Spleen (tissue), 7 donors: ENCODE data around the gene ORC1.

Experiments
- POLR2A ChIP-seq, 3 donors: fragments of 450-650 bp; IDR thresholded peaks; one replicate each; pipeline ENCODE4 v1.5.1; 2017; ENCODE audit warnings: antibody characterized with exemption in 3 of 3, mild to moderate bottlenecking in 1 of 3
- POLR2AphosphoS5 ChIP-seq, 3 donors: sonication (generic); formaldehyde crosslinking; IDR thresholded peaks; one replicate each; pipeline ENCODE4 v1.5.1; 2017; ENCODE audit warnings: antibody characterized with exemption in 3 of 3
- TF ChIP-seq, protein P1 (sequence below), 11 experiments: fragments of 200-600 bp in 7 of 11; fragments of 450-650 bp in 4 of 11; sonication (generic) in 4 of 11; IDR thresholded peaks in 8 of 11; conservative IDR thresholded peaks in 3 of 11; 1 replicate in 7 of 11; 2 replicates in 4 of 11; pipeline versions ENCODE4 v1.4.0 to v1.8.0; 2016 to 2021; ENCODE audit warnings: antibody characterized with exemption in 11 of 11, inconsistent platforms in 4 of 11, mild to moderate bottlenecking in 1 of 11
- donor health status: DM: no; HTN: no; CAD: no; lungs with moderate emphysema.
- donor health status: DM: no; HTN: no; CAD: no.
- donor health status: DM: no; HTN: no; CAD: no.

DNA sequence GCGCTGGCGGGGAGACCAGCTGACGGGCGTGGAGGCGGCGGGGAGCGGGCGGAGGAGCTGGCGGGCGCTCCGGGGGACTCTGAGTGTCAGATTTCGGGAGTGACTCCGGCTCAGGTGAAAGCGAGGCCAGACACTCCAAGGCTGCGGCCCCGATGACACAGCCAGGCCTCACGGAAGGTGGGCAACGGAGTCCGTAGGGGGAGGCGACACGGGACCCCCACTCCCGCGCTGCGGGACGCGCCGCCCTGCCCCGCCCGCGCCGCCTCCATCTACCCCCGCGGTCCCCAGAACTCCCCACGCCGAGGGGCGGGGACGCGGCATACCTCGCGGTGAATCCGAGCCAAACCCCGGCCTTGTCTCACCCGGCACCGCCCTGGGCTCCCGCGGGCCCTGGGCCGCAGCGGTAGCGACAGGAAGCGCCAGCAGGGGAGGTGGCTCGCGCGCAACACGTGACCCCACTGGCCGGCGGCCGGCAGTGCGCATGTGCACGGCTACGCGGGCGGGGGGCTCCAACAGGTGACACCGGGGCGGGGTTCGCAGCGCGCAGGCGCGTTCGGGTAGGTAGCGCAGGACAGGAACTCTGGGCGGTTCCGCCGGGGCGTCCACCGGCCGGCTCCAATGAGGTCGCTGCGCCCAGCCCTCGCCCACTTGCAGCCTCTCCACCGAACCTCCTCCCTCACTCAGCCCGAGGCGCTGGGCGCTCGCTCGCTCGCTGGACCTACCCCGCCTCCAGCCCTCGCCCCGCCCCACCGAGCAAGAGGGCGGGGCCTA is 38.3 kb downstream of the ORC1 start, which contains the start of gene CC2D1B:
- TF ChIP-seq, protein P1, sequence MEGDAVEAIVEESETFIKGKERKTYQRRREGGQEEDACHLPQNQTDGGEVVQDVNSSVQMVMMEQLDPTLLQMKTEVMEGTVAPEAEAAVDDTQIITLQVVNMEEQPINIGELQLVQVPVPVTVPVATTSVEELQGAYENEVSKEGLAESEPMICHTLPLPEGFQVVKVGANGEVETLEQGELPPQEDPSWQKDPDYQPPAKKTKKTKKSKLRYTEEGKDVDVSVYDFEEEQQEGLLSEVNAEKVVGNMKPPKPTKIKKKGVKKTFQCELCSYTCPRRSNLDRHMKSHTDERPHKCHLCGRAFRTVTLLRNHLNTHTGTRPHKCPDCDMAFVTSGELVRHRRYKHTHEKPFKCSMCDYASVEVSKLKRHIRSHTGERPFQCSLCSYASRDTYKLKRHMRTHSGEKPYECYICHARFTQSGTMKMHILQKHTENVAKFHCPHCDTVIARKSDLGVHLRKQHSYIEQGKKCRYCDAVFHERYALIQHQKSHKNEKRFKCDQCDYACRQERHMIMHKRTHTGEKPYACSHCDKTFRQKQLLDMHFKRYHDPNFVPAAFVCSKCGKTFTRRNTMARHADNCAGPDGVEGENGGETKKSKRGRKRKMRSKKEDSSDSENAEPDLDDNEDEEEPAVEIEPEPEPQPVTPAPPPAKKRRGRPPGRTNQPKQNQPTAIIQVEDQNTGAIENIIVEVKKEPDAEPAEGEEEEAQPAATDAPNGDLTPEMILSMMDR (IDR thresholded peaks at IDR 0.05 in 8 of 11, conservative IDR thresholded peaks at IDR 0.05 in 3 of 11): peak; percentile 30 to 80 (median 66)
- TF ChIP-seq POLR2AphosphoS5 (IDR thresholded peaks at IDR 0.05) (peak; percentile 97 to 98 (median 98)), POLR2A (IDR thresholded peaks at IDR 0.05) (peak; percentile 82 to 86 (median 82))
